Suprapubic skin (tissue), 4 donors: ENCODE data around the gene ITPK1. TPM values are rescaled to one million over a fixed set of nuclear protein-coding genes. Genes with fewer than 3 reads are reported as not detected.
A peak's percentile ranks its signal among the peaks of the same experiment; 100 is the strongest.

Experiments
- DNase-seq, 2 donors: peaks; one replicate each; pipeline ENCODE4 v3.0.0-alpha.2; 2019; ENCODE audit warnings: low spot score in 2 of 2
- H3K27ac ChIP-seq: fragments of 200-600 bp; sonication (generic); one replicate; pipeline ENCODE4 v1.5.1; 2019
- H3K27me3 ChIP-seq: fragments of 200-600 bp; sonication (generic); one replicate; pipeline ENCODE4 v1.5.1; 2019
- H3K36me3 ChIP-seq: fragments of 200-600 bp; sonication (generic); one replicate; pipeline ENCODE4 v1.5.1; 2019
- H3K4me1 ChIP-seq: fragments of 200-600 bp; sonication (generic); one replicate; pipeline ENCODE4 v1.5.1; 2019
- H3K4me3 ChIP-seq: fragments of 200-600 bp; sonication (generic); one replicate; pipeline ENCODE4 v1.5.1; 2019; ENCODE audit warnings: mild to moderate bottlenecking
- H3K9me3 ChIP-seq: fragments of 200-600 bp; sonication (generic); one replicate; pipeline ENCODE4 v1.5.1; 2019
- EP300 ChIP-seq: sonication (generic); formaldehyde crosslinking; IDR thresholded peaks from one replicate; pipeline ENCODE4 v1.6.1; 2017; ENCODE audit warnings: antibody characterized with exemption
- POLR2A ChIP-seq, 2 donors: fragments of 450-650 bp; IDR thresholded peaks; one replicate each; pipeline ENCODE4 v1.6.1; 2017; ENCODE audit warnings: antibody characterized with exemption in 2 of 2, mild to moderate bottlenecking in 2 of 2, moderate library complexity in 2 of 2
- POLR2AphosphoS5 ChIP-seq, 3 donors: sonication (generic); formaldehyde crosslinking; IDR thresholded peaks; one replicate each; pipeline ENCODE4 v1.6.1; 2017; ENCODE audit warnings: antibody characterized with exemption in 3 of 3
- WGBS: methylation state at CpG from one replicate; pipeline ENCODE4 v1.1.5; 2018; 5-methylcytosine and 5-hydroxymethylcytosine counted together
- total RNA-seq, 4 donors: library from RNA; depleted of rRNA; stranded (reverse); fragments of >200 nt; gene quantifications; one replicate each; pipeline ENCODE4 v1.1.0, GENCODE V29; 2016
- TF ChIP-seq, protein P1 (sequence below), 2 donors: fragments of 200-600 bp in 1 of 2; fragments of 450-650 bp in 1 of 2; sonication (generic) in 1 of 2; IDR thresholded peaks; one replicate each; pipeline ENCODE4 v1.5.1; 2016 to 2019; ENCODE audit warnings: antibody characterized with exemption in 2 of 2, mild to moderate bottlenecking in 1 of 2, moderate library complexity in 1 of 2

The ITPK1 gene
- total RNA-seq, 4 donors from 2014 or later = 29.9 to 33.6 (median 32.2) TPM

DNA sequence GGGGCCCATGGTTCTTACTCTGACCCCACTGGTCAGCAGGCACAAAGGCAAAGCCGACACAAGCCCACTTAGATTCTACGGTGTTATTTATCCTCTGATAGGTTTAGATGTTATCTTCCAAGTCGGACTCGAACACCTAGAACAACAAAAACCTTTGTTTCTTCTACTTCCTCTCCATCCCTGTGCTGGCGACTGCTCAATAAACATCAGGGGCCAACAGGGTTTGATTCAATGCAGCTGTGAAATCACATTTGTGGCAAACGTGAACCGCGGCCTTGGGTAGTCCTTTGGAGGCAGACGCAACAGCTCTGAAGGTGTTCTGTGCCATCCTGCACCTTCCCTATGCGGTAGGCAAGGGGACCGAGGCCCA is 105.6 kb downstream of the ITPK1 start:
- DNase-seq = no peak
- no peak for TF ChIP-seq POLR2AphosphoS5 (IDR thresholded peaks at IDR 0.05)
- no peak for TF ChIP-seq POLR2A (IDR thresholded peaks at IDR 0.05)
- TF ChIP-seq, protein P1, sequence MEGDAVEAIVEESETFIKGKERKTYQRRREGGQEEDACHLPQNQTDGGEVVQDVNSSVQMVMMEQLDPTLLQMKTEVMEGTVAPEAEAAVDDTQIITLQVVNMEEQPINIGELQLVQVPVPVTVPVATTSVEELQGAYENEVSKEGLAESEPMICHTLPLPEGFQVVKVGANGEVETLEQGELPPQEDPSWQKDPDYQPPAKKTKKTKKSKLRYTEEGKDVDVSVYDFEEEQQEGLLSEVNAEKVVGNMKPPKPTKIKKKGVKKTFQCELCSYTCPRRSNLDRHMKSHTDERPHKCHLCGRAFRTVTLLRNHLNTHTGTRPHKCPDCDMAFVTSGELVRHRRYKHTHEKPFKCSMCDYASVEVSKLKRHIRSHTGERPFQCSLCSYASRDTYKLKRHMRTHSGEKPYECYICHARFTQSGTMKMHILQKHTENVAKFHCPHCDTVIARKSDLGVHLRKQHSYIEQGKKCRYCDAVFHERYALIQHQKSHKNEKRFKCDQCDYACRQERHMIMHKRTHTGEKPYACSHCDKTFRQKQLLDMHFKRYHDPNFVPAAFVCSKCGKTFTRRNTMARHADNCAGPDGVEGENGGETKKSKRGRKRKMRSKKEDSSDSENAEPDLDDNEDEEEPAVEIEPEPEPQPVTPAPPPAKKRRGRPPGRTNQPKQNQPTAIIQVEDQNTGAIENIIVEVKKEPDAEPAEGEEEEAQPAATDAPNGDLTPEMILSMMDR (IDR thresholded peaks at IDR 0.05) = no peak
- TF ChIP-seq EP300 = no peak
- WGBS = 85% methylated on average over 11 of the region's 11 CpGs
- peaks cover 82% of the 10 kb centered on the region for H3K4me1 ChIP-seq
- H3K9me3 ChIP-seq = no peaks in the 10 kb centered on the region
- H3K27ac ChIP-seq = peak overlapping the region; percentile 39
- H3K4me3 ChIP-seq = no peak overlapping the region
- H3K27me3 ChIP-seq = no peaks in the 10 kb centered on the region
- H3K36me3 ChIP-seq = no peaks in the 10 kb centered on the region

GRCh38 chr14:93009471-93010129 is 106.1 kb downstream of the ITPK1 start:
- Histone ChIP-seq H3K9me3 (no peaks in the 10 kb centered on the region), H3K27ac (peak overlapping the region; percentile 39), H3K4me1 (peaks cover 86% of the 10 kb centered on the region), H3K4me3 (no peak overlapping the region), H3K36me3 (no peaks in the 10 kb centered on the region), H3K27me3 (no peaks in the 10 kb centered on the region)
- DNase-seq = peak in 1 of 2 donors; percentile 84
- 55% methylated on average over 13 of the region's 17 CpGs for WGBS
- TF ChIP-seq POLR2AphosphoS5 (IDR thresholded peaks at IDR 0.05) (peak in 1 of 3 donors; percentile 19), EP300 (no peak)
- TF ChIP-seq, protein P1 (IDR thresholded peaks at IDR 0.05) = no peak

- Histone ChIP-seq H3K4me1 (peaks cover 86% of the 10 kb centered on the region), H3K36me3 (no peaks in the 10 kb centered on the region), H3K27me3 (no peaks in the 10 kb centered on the region), H3K27ac (peak overlapping the region; percentile 29), H3K9me3 (no peaks in the 10 kb centered on the region), H3K4me3 (no peak overlapping the region)
- DNase-seq = no peak
- WGBS = 60% methylated on average over 5 of the region's 9 CpGs
- peak in 1 of 3 donors; percentile 56 for TF ChIP-seq POLR2AphosphoS5 (IDR thresholded peaks at IDR 0.05)
- no peak for TF ChIP-seq POLR2A (IDR thresholded peaks at IDR 0.05)
These were observed 107.3 kb downstream of the ITPK1 start for GRCh38 chr14:93008381-93008780.

- Histone ChIP-seq H3K4me1 (peaks cover 80% of the 10 kb centered on the region), H3K4me3 (no peak overlapping the region), H3K27ac (peak overlapping the region; percentile 39), H3K9me3 (no peaks in the 10 kb centered on the region), H3K36me3 (no peaks in the 10 kb centered on the region), H3K27me3 (no peaks in the 10 kb centered on the region)
- DNase-seq = no peak
- TF ChIP-seq, protein P1 (IDR thresholded peaks at IDR 0.05) = no peak
- TF ChIP-seq POLR2AphosphoS5 (IDR thresholded peaks at IDR 0.05) = no peak
- TF ChIP-seq POLR2A (IDR thresholded peaks at IDR 0.05) = no peak
- no peak for TF ChIP-seq EP300
- 43% methylated on average over 9 of the region's 15 CpGs for WGBS
These were observed 108.3 kb downstream of the ITPK1 start for GRCh38 chr14:93007225-93007997.

DNA sequence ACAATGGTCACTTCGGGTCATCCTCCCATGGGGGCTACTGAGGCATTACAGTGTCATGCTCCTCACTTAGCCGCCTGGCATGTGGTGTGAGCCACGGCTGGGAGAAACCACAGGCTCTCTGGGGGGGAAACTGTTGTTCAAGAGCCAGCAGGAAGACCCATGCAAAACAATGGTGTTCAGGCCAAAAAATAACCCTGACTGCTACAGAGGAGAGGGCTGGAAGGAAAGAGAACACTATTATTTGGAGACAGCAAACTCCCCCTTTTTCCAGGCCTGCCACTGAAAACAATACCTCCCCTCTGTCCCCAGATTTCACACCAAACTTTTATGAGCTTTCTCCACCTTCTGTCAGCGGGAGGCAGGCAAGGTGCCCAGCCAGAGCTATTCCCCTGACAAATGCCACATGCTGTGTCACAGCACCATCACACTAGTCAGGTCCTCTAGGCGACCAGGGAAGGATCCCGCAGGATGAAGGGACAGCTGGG is 109.1 kb downstream of the ITPK1 start:
- 57% methylated on average over 5 of the region's 6 CpGs for WGBS
- Histone ChIP-seq H3K36me3 (no peaks in the 10 kb centered on the region), H3K27ac (no peak overlapping the region), H3K4me1 (peaks cover 72% of the 10 kb centered on the region), H3K27me3 (no peaks in the 10 kb centered on the region), H3K4me3 (no peak overlapping the region), H3K9me3 (no peaks in the 10 kb centered on the region)
- TF ChIP-seq POLR2AphosphoS5 (IDR thresholded peaks at IDR 0.05) = no peak
- TF ChIP-seq EP300 = no peak
- TF ChIP-seq, protein P1 (IDR thresholded peaks at IDR 0.05) = no peak
- no peak for TF ChIP-seq POLR2A (IDR thresholded peaks at IDR 0.05)
- no peak for DNase-seq
